Spinal cord (tissue), 10 donors: ENCODE measurements around the gene AQP2. TPM values are rescaled to one million over a fixed set of nuclear protein-coding genes. Genes with fewer than 3 reads are reported as not detected.

Experiments used
- DNase-seq, 6 donors: peaks; one replicate each; pipeline versions ENCODE4 v3.0.0 to v3.0.0-alpha.2; 2013 to 2015; ENCODE audit warnings: low spot score in 6 of 6, low read depth in 4 of 6
- H3K27ac ChIP-seq: one replicate; pipeline ENCODE4 v1.5.1; 2013; ENCODE audit warnings: low read depth, low read length, control low read depth
- H3K27me3 ChIP-seq: one replicate; pipeline ENCODE4 v1.6.1; 2013; ENCODE audit warnings: low read length; ENCODE audit not compliant: control insufficient read depth, insufficient read depth
- H3K36me3 ChIP-seq: one replicate; pipeline ENCODE4 v1.6.1; 2013; ENCODE audit warnings: low read length; ENCODE audit not compliant: control insufficient read depth, insufficient read depth
- H3K4me1 ChIP-seq: one replicate; pipeline ENCODE4 v1.6.1; 2013; ENCODE audit warnings: low read length; ENCODE audit not compliant: control insufficient read depth, insufficient read depth
- H3K4me3 ChIP-seq: one replicate; pipeline ENCODE4 v1.5.1; 2013; ENCODE audit warnings: low read depth, low read length, control low read depth
- H3K9me3 ChIP-seq: one replicate; pipeline ENCODE4 v1.6.1; 2013; ENCODE audit warnings: low read length; ENCODE audit not compliant: control insufficient read depth, insufficient read depth
- WGBS: methylation state at CpG from one replicate; pipeline ENCODE4 v1.1.5; 2013; ENCODE audit warnings: missing lambda C conversion rate; ENCODE audit not compliant: insufficient coverage; 5-methylcytosine and 5-hydroxymethylcytosine counted together
- polyA plus RNA-seq, 2 donors: library from polyadenylated mRNA; unstranded; fragments of 120-200 nt; gene quantifications; one replicate each; pipeline ENCODE4 v1.2.1, GENCODE V29; 2013; ENCODE audit not compliant: insufficient read length in 2 of 2
- total RNA-seq, 2 donors: library from RNA; depleted of rRNA in 1 of 2; stranded (reverse); fragments of 120-200 nt in 1 of 2; fragments of >200 nt in 1 of 2; gene quantifications; one replicate each; pipeline versions ENCODE4 v1.2.3 to v1.2.4, GENCODE V29; 2013 to 2014
- donor health status: healthy.

AQP2 gene
- total and polyA plus RNA-seq, 4 donors = 0.44 to 0.47 TPM; not detected in 2

GRCh38 chr12:49954863-49955830 is 4.6 kb downstream of the AQP2 start:
- H3K27me3 ChIP-seq = peaks cover 54% of the 10 kb centered on the region
- WGBS = 23% methylated on average over 49 of the region's 53 CpGs

DNA sequence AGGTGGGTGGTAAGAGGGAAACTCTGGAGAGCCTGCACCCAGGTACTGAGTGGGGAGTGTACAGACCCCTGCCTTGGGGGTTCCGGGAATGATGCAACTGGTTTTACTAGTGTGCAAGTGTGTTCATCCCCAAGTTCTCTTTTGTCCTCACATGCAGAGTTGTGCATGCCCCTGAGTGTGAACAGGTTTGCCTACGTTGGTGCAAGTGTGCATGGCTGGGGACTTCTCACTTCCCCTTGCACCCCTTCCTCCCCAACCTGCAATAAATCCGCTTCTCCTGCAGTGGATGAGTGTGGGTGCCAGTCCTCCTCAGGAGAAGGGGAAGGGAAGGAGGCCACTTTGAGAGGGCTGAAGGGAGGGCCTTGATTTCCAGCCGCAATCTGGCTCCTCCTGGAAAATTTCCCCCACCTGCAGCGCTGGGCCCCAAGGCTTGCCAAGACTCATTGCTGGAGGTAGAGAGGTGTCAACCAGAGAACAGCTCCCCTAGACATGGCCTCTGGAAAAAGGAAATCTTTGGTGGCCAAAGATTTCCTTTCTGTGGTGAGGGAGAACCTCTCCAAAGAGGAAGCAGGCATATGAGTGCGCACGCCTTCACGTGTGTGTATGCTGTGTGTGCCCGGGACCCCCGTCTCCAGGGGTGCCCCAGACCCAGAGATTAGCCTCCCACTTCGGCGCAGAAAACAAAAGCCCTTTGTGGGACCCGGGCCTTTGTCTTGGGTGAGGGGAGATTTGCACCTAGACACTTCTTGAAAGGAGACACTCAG is 5.5 kb downstream of the AQP2 start:
- 63% methylated on average over 6 of the region's 13 CpGs for WGBS
- peaks cover 18% of the 10 kb centered on the region for H3K4me1 ChIP-seq

More at GRCh38 chr12:49954863-49955830, 4.6 kb downstream of the AQP2 start:
- Histone ChIP-seq H3K4me3 (no peak overlapping the region), H3K36me3 (no peaks in the 10 kb centered on the region), H3K9me3 (no peaks in the 10 kb centered on the region), H3K4me1 (peaks cover 13% of the 10 kb centered on the region), H3K27ac (no peak overlapping the region)
- no peak for DNase-seq

GRCh38 chr12:49956663-49957569 is 6.4 kb downstream of the AQP2 start:
- Histone ChIP-seq H3K4me3 (no peak overlapping the region), H3K36me3 (no peaks in the 10 kb centered on the region), H3K9me3 (no peaks in the 10 kb centered on the region), H3K27ac (no peak overlapping the region), H3K4me1 (peaks cover 23% of the 10 kb centered on the region), H3K27me3 (peaks cover 67% of the 10 kb centered on the region)
- 74% methylated on average over 4 of the region's 6 CpGs for WGBS
- DNase-seq = no peak

More for the DNA sequence above, 5.5 kb downstream of the AQP2 start:
- Histone ChIP-seq H3K27ac (no peak overlapping the region), H3K9me3 (no peaks in the 10 kb centered on the region), H3K27me3 (peaks cover 63% of the 10 kb centered on the region), H3K36me3 (no peaks in the 10 kb centered on the region), H3K4me3 (no peak overlapping the region)
- no peak for DNase-seq

GRCh38 chr12:49957570-49957967 is 7.0 kb downstream of the AQP2 start:
- Histone ChIP-seq H3K4me1 (peaks cover 29% of the 10 kb centered on the region), H3K36me3 (no peaks in the 10 kb centered on the region), H3K9me3 (no peaks in the 10 kb centered on the region), H3K4me3 (no peak overlapping the region), H3K27ac (no peak overlapping the region), H3K27me3 (peaks cover 71% of the 10 kb centered on the region)
- DNase-seq = no peak

DNA sequence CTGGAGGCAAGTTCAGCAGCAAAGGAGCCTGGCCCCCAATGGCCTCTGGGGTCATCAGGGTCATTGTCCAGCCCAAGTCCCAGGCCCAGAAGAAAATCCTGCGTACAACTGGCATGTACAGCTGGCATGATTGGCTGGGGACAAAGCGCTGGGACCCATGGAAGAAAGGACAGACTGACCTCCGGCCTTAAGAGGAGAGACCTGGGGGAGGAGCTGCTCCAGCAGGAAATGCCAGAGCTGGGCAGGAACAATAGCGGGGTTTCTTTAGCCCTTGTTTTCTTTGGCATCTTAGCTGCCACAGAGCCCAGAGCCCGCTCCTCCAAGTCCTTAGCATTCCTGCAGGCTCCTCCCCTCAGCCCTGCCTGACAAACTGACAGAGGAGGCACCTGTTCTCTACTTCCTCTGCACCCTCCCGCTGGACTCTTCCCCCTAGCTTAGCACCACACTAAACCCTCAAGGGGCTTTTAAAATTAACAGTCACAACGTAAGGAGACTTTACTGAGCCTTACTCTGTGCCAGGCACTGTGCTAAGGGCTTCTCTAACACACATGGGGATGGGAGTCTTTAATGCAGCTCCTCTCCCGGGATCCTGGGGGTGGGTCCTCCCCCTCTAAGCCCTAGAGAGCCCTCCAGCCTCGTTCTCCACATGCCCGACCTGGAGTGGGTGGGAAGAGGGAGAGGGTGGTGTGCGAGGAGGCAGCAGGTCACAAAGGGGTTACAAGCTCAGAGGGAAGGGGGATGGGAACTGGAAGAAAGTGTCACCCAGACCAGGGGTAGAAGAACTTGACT is 9.3 kb downstream of the AQP2 start:
- Histone ChIP-seq H3K4me3 (no peak overlapping the region), H3K4me1 (peaks cover 38% of the 10 kb centered on the region), H3K9me3 (no peaks in the 10 kb centered on the region), H3K36me3 (no peaks in the 10 kb centered on the region), H3K27ac (no peak overlapping the region), H3K27me3 (peaks cover 59% of the 10 kb centered on the region)
- 38% methylated on average over 9 of the region's 11 CpGs for WGBS
- no peak for DNase-seq

DNA sequence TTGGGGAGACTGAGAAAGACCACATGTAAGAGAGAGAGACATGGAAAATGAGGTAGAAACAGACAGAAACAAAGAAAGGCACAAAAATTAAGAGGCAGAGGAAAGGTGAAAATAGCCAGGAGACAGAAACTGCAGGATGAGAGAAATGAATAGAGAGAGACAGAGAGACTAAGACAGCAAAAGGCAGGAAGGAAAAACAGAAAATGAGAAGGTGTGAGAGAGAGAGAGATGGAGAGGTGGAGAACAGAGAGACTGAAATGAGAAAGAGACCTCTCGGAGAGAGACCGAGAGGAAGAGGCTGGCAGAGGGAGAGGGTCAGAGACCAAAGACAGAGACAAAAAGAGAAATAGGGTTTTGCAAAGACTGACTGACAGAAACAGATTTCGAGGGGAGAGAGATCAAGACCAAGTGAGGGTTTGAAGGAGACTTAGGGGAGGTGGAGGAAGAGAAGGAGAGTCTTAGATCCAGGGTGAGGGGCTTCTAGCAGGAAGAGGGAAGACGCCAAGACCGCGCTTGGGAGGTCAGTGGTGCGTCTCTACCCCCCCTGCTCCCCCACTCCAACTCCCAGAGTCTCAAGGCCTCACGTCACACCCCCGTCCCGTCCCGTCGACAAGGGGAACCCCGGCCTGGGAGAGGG is 10.1 kb downstream of the AQP2 start:
- WGBS = 31% methylated on average over 9 of the region's 13 CpGs
- no peak for DNase-seq
- Histone ChIP-seq H3K4me3 (no peak overlapping the region), H3K27me3 (peaks cover 53% of the 10 kb centered on the region), H3K27ac (no peak overlapping the region), H3K4me1 (peaks cover 35% of the 10 kb centered on the region), H3K36me3 (no peaks in the 10 kb centered on the region), H3K9me3 (no peaks in the 10 kb centered on the region)

DNA sequence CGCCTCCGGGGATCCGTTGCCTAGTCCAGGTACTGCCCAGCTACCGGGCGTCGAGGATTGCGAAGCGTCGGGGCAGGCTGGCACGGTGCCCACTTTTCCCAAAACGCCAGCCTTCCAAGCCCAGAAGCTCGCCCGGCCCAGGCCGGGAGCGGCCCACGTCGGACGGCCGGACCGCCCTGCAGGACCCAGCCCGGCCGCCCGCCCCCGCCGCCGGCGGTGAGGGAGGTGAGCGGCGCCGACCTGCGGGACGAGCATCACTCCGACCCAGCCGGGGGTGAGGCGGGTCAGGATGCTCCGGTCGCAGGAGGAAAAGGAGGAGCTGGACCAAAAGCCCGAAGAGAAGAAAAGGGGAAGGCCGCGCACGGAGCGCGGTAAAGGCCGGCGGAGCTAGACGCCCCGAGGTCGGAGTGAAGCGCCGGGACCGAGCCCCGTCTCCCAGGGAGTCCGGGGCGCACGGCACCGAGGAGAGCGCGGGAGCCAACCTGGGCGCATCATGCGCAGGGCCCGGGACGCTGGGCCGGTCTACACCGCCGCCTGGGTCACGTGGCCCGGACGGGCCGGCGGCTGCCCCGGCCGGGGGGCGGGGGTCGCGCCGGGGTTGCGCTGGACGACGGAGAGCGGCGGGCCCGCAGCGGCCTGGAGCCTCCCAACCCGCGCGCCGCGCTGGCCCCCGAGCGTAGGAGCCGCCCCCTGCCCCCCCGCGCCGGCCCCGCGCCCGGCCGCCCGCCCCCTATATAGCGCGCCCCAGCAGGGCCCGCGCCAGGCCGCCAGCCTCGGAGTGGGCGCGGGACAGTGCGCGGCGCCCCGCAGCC is 10.8 kb downstream of the AQP2 start, which contains the start of gene AQP5:
TSS of gene AQP5 (plus strand) at position 762 of the 812 bp plus-strand sequence. CDS start 146 bp downstream, outside the sequence.
- H3K27me3 ChIP-seq = peaks cover 46% of the 10 kb centered on the region

More for the DNA sequence above, 10.8 kb downstream of the AQP2 start, which contains the start of gene AQP5:
- Histone ChIP-seq H3K36me3 (no peaks in the 10 kb centered on the region), H3K27ac (no peak within 1 kb of the TSS), H3K9me3 (no peaks in the 10 kb centered on the region), H3K4me1 (peaks cover 35% of the 10 kb centered on the region), H3K4me3 (no peak within 1 kb of the TSS)
- 3% methylated on average over 99 of the region's 111 CpGs for WGBS
- DNase-seq = no peak
